Measurements from ENCODE around the gene CFAP157.

Gene CFAP157

GRCh38 chr9:127683723-127684122, 23.1 kb upstream of the CFAP157 start:
- no peak overlapping the region for H3K27ac ChIP-seq
- no peak for TF ChIP-seq CTCF (conservative IDR thresholded peaks at IDR 0.05)

GRCh38 chr9:127684576-127684975, 22.2 kb upstream of the CFAP157 start:
- H3K27ac ChIP-seq: no peak overlapping the region
- TF ChIP-seq CTCF (conservative IDR thresholded peaks at IDR 0.05): no peak

GRCh38 chr9:127686461-127687393, 20.1 kb upstream of the CFAP157 start:
- no peak for TF ChIP-seq CTCF (conservative IDR thresholded peaks at IDR 0.05)

GRCh38 chr9:127689329-127690000, 17.3 kb upstream of the CFAP157 start:
- TF ChIP-seq CTCF (conservative IDR thresholded peaks at IDR 0.05): no peak
- H3K27ac ChIP-seq: no peak overlapping the region

More at GRCh38 chr9:127686461-127687393, 20.1 kb upstream of the CFAP157 start:
- H3K27ac ChIP-seq: peak overlapping the region; percentile 1; the same call in 1 of the 2 replicates

GRCh38 chr9:127690735-127691134, 16.1 kb upstream of the CFAP157 start:
- no peak overlapping the region for H3K27ac ChIP-seq
- TF ChIP-seq CTCF (conservative IDR thresholded peaks at IDR 0.05): no peak

GRCh38 chr9:127692071-127692470, 14.7 kb upstream of the CFAP157 start:
- no peak for TF ChIP-seq CTCF (conservative IDR thresholded peaks at IDR 0.05)
- no peak overlapping the region for H3K27ac ChIP-seq

GRCh38 chr9:127693143-127693542, 13.6 kb upstream of the CFAP157 start:
- no peak overlapping the region for H3K27ac ChIP-seq
- TF ChIP-seq CTCF (conservative IDR thresholded peaks at IDR 0.05): no peak

Data from VCaP (cell line).